C4-2B (cell line): ENCODE results near the gene SEC16A.

Source experiments
- H3K27ac ChIP-seq: fragments of 450-650 bp; 2 replicates; pipeline ENCODE4 v1.5.1; 2017
- CTCF ChIP-seq: fragments of 450-650 bp; conservative IDR thresholded peaks from 2 replicates; pipeline ENCODE4 v1.5.1; 2017; ENCODE audit warnings: mild to moderate bottlenecking
- ZFX ChIP-seq: fragments of 450-650 bp; IDR thresholded peaks from 2 replicates; pipeline ENCODE4 v1.6.1; 2017

The SEC16A gene

GRCh38 chr9:136393531-136393930, 89.3 kb downstream of the SEC16A start:
- H3K27ac ChIP-seq: no peak overlapping the region
- no peak for TF ChIP-seq CTCF
- TF ChIP-seq ZFX: no peak

- TF ChIP-seq CTCF: no peak
- TF ChIP-seq ZFX: no peak
- H3K27ac ChIP-seq: no peak overlapping the region
Observed at GRCh38 chr9:136392538-136393449, 90.0 kb downstream of the SEC16A start.

GRCh38 chr9:136391737-136392537, 90.9 kb downstream of the SEC16A start:
- TF ChIP-seq ZFX: no peak
- TF ChIP-seq CTCF: no peak

More at GRCh38 chr9:136391737-136392537, 90.9 kb downstream of the SEC16A start:
- no peak overlapping the region for H3K27ac ChIP-seq
